ENCODE results near the gene RGPD5.
"Not testable (repeated sequence)": the region's sequence is repeated elsewhere in the genome, so short reads cannot be mapped to it uniquely, and the experiment has no call there.

DNA sequence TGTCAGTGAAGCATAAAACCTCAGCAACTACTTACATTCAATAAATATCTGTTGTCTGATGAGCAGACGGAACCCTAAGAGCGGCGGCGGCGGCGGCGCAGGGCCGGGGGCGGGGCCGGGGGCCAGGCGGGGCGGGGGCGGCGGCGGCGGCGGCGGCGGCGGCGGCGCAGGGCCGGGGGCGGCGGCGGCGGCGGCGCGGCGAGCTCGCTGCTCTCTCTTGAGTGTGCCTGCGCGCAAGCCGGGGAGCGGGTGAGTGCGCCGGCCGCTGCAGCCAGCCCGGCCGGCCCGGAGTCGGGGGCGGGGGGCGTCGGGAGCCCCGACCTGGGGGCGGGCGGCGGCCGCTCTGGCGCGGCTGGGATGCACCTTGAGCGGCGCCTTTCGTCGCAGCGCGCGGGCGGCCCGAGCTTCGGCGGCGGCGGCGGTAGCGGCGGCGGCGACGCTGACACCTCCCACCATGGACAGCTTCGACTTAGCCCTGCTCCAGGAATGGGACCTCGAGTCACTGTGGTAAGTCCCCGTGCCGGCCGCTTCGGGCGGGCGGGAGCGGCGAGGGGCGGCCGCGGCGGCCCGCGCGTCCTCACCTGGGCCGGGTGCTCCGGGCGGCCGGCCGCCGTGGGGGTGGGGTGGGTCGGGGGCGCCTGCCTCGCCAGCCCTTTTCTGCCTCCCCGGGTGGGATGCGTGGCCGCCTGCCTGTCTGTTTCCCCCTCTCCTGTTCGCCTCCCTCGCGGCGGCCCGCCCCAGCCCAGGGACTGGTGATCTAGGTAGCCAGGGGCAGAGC lies 33.7 kb upstream of the RGPD5 start:
- TF ChIP-seq SMC3 (IDR thresholded peaks at IDR 0.05; ENCODE audit: low read depth, low read length); POLR2AphosphoS5 (IDR thresholded peaks at IDR 0.05; ENCODE audit: low read depth, low read length); TAF1 (IDR thresholded peaks at IDR 0.05; ENCODE audit: borderline replicate concordance, low read depth, low read length); MXI1 (IDR thresholded peaks at IDR 0.05; ENCODE audit: low read depth, low read length); USF1 (IDR thresholded peaks at IDR 0.05; ENCODE audit: borderline replicate concordance, low read depth); YY1 (IDR thresholded peaks at IDR 0.05; ENCODE audit: low read depth); EP300 (IDR thresholded peaks at IDR 0.05; ENCODE audit: borderline replicate concordance in 1 of 2, low read depth in 1 of 2, low read length in 1 of 2): not testable (repeated sequence)
- TF ChIP-seq, protein P1, sequence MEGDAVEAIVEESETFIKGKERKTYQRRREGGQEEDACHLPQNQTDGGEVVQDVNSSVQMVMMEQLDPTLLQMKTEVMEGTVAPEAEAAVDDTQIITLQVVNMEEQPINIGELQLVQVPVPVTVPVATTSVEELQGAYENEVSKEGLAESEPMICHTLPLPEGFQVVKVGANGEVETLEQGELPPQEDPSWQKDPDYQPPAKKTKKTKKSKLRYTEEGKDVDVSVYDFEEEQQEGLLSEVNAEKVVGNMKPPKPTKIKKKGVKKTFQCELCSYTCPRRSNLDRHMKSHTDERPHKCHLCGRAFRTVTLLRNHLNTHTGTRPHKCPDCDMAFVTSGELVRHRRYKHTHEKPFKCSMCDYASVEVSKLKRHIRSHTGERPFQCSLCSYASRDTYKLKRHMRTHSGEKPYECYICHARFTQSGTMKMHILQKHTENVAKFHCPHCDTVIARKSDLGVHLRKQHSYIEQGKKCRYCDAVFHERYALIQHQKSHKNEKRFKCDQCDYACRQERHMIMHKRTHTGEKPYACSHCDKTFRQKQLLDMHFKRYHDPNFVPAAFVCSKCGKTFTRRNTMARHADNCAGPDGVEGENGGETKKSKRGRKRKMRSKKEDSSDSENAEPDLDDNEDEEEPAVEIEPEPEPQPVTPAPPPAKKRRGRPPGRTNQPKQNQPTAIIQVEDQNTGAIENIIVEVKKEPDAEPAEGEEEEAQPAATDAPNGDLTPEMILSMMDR (IDR thresholded peaks at IDR 0.05): not testable (repeated sequence)
- TF ChIP-seq, protein P2, sequence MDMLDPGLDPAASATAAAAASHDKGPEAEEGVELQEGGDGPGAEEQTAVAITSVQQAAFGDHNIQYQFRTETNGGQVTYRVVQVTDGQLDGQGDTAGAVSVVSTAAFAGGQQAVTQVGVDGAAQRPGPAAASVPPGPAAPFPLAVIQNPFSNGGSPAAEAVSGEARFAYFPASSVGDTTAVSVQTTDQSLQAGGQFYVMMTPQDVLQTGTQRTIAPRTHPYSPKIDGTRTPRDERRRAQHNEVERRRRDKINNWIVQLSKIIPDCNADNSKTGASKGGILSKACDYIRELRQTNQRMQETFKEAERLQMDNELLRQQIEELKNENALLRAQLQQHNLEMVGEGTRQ (IDR thresholded peaks at IDR 0.05; ENCODE audit: borderline replicate concordance, low read depth, low read length): not testable (repeated sequence)
- TF ChIP-seq, protein P3, sequence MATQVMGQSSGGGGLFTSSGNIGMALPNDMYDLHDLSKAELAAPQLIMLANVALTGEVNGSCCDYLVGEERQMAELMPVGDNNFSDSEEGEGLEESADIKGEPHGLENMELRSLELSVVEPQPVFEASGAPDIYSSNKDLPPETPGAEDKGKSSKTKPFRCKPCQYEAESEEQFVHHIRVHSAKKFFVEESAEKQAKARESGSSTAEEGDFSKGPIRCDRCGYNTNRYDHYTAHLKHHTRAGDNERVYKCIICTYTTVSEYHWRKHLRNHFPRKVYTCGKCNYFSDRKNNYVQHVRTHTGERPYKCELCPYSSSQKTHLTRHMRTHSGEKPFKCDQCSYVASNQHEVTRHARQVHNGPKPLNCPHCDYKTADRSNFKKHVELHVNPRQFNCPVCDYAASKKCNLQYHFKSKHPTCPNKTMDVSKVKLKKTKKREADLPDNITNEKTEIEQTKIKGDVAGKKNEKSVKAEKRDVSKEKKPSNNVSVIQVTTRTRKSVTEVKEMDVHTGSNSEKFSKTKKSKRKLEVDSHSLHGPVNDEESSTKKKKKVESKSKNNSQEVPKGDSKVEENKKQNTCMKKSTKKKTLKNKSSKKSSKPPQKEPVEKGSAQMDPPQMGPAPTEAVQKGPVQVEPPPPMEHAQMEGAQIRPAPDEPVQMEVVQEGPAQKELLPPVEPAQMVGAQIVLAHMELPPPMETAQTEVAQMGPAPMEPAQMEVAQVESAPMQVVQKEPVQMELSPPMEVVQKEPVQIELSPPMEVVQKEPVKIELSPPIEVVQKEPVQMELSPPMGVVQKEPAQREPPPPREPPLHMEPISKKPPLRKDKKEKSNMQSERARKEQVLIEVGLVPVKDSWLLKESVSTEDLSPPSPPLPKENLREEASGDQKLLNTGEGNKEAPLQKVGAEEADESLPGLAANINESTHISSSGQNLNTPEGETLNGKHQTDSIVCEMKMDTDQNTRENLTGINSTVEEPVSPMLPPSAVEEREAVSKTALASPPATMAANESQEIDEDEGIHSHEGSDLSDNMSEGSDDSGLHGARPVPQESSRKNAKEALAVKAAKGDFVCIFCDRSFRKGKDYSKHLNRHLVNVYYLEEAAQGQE (IDR thresholded peaks at IDR 0.05; ENCODE audit: low read depth, low read length): not testable (repeated sequence)

Data from SK-N-SH (cell line).